Smooth muscle cell (in vitro differentiated cells): ENCODE results near the gene DOCK9. TPM values are rescaled to one million over a fixed set of nuclear protein-coding genes. Genes with fewer than 3 reads are reported as not detected.

Experiments used
- DNase-seq: peaks from one replicate; lab custom pipeline; 2025; ENCODE audit not compliant: unreplicated experiment; lab: John Stamatoyannopoulos, UW
- H2AFZ ChIP-seq: fragments of 200-600 bp; sonication (generic); 2 replicates; pipeline ENCODE4 v1.6.0; 2016; ENCODE audit warnings: antibody characterized with exemption, low read depth, mild to moderate bottlenecking
- H3F3A ChIP-seq: fragments of 200-600 bp; sonication (generic); 2 replicates; pipeline ENCODE4 v1.6.0; 2017; ENCODE audit warnings: antibody characterized with exemption, low read depth
- H3K27ac ChIP-seq: fragments of 200-600 bp; sonication (generic); 2 replicates; pipeline ENCODE4 v1.5.1; 2016; ENCODE audit warnings: low read depth, mild to moderate bottlenecking
- H3K27me3 ChIP-seq: fragments of 200-600 bp; sonication (generic); 2 replicates; pipeline ENCODE4 v1.6.1; 2016; ENCODE audit warnings: low read depth, mild to moderate bottlenecking
- H3K36me3 ChIP-seq: fragments of 200-600 bp; sonication (generic); 2 replicates; pipeline ENCODE4 v1.5.1; 2016; ENCODE audit warnings: low read depth
- H3K4me1 ChIP-seq: fragments of 200-600 bp; sonication (generic); 2 replicates; pipeline ENCODE4 v1.5.1; 2016; ENCODE audit warnings: low read depth
- H3K4me2 ChIP-seq: fragments of 200-600 bp; sonication (generic); 2 replicates; pipeline ENCODE4 v1.6.0; 2016; ENCODE audit warnings: mild to moderate bottlenecking
- H3K4me3 ChIP-seq: fragments of 200-600 bp; sonication (generic); 2 replicates; pipeline ENCODE4 v1.5.1; 2016; ENCODE audit warnings: mild to moderate bottlenecking
- H3K79me2 ChIP-seq: fragments of 200-600 bp; sonication (generic); 2 replicates; pipeline ENCODE4 v1.6.0; 2016; ENCODE audit warnings: low read depth, mild to moderate bottlenecking
- H3K9ac ChIP-seq: fragments of 200-600 bp; sonication (generic); 2 replicates; pipeline ENCODE4 v1.6.0; 2016; ENCODE audit warnings: low read depth
- H3K9me3 ChIP-seq: fragments of 200-600 bp; sonication (generic); replicated peaks from 2 replicates; pipeline ENCODE4 v1.5.1; 2016; ENCODE audit warnings: low read depth
- H4K20me1 ChIP-seq: fragments of 200-600 bp; sonication (generic); 2 replicates; pipeline ENCODE4 v1.6.0; 2016; ENCODE audit warnings: low read depth
- CTCF ChIP-seq: fragments of 200-600 bp; sonication (generic); IDR thresholded peaks from 2 replicates; pipeline ENCODE4 v1.5.1; 2017; ENCODE audit warnings: borderline replicate concordance, mild to moderate bottlenecking, antibody characterized with exemption; ENCODE audit not compliant: insufficient read depth, poor library complexity, severe bottlenecking
- WGBS: methylation state at CpG from one replicate; pipeline ENCODE4 v1.1.7; 2016; ENCODE audit warnings: low lambda C conversion rate; 5-methylcytosine and 5-hydroxymethylcytosine counted together
- polyA plus RNA-seq: library from polyadenylated mRNA; unstranded; fragments of >200 nt; fragmentation: Nextera tagmentation; extraction: Ambion mirVana; gene quantifications from 2 replicates; pipeline ENCODE4 v1.2.1, GENCODE V29; 2016
- total RNA-seq: library from RNA; depleted of rRNA; stranded (reverse); fragments of >200 nt; gene quantifications from 2 replicates; pipeline ENCODE4 v1.2.3, GENCODE V29; 2014

The DOCK9 gene
- total and polyA plus RNA-seq, 2 experiments from 2014 or later: 5.7 to 25.1 TPM

- H3K9me3 ChIP-seq: no peaks in the 10 kb centered on the region
- peak overlapping the region; percentile 5 for H3K4me2 ChIP-seq
- no peaks in the 10 kb centered on the region for H3K27me3 ChIP-seq
- H3K4me3 ChIP-seq: no peak overlapping the region
- H3K36me3 ChIP-seq: no peaks in the 10 kb centered on the region
- peak overlapping the region; percentile 0 for H3K27ac ChIP-seq
- no peaks in the 10 kb centered on the region for H3F3A ChIP-seq
- H2AFZ ChIP-seq: no peak overlapping the region
- DNase-seq: no peak
- WGBS: 32% methylated on average over 5 of the region's 5 CpGs
- no peak for TF ChIP-seq CTCF
- H3K79me2 ChIP-seq: no peaks in the 10 kb centered on the region
- no peaks in the 10 kb centered on the region for H4K20me1 ChIP-seq
- H3K4me1 ChIP-seq: no peaks in the 10 kb centered on the region
- no peak overlapping the region for H3K9ac ChIP-seq
Observed at GRCh38 chr13:98782654-98783053, 195.2 kb downstream of the DOCK9 start.

DNA sequence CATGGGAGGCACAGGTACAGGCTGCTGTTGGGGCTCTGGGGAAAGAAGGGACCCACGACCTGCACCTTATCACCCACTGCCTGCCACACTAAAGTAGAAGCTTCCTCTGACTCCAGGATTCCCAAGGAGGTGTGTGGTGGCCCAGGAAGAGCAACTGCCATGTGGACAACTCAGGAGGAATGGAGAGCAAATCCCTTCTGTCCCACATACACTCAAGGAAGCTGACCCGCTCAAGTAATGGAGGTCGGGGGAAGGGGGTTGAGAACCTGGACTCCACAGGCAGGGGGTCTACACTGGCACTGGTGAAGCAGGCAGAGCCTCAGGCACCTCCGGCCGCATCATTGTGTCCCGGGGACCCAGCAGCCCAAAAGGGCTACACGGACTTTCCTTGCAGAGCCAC is 196.0 kb downstream of the DOCK9 start:
- Histone ChIP-seq H3K4me3 (no peak overlapping the region), H2AFZ (no peak overlapping the region), H4K20me1 (no peaks in the 10 kb centered on the region), H3K9me3 (no peaks in the 10 kb centered on the region), H3K4me2 (no peak overlapping the region), H3K27me3 (no peaks in the 10 kb centered on the region), H3K79me2 (no peaks in the 10 kb centered on the region), H3K27ac (no peak overlapping the region), H3K36me3 (no peaks in the 10 kb centered on the region), H3K4me1 (no peaks in the 10 kb centered on the region), H3F3A (no peaks in the 10 kb centered on the region), H3K9ac (no peak overlapping the region)
- no peak for TF ChIP-seq CTCF
- WGBS: 93% methylated on average over 7 of the region's 7 CpGs
- no peak for DNase-seq

- Histone ChIP-seq H3K9me3 (no peaks in the 10 kb centered on the region), H3K4me1 (no peaks in the 10 kb centered on the region), H4K20me1 (no peaks in the 10 kb centered on the region), H3K4me3 (no peak overlapping the region), H3F3A (no peaks in the 10 kb centered on the region), H3K27me3 (no peaks in the 10 kb centered on the region), H2AFZ (no peak overlapping the region), H3K9ac (no peak overlapping the region), H3K79me2 (no peaks in the 10 kb centered on the region), H3K27ac (no peak overlapping the region), H3K36me3 (no peaks in the 10 kb centered on the region), H3K4me2 (no peak overlapping the region)
- 90% methylated on average over 11 of the region's 11 CpGs for WGBS
- no peak for TF ChIP-seq CTCF
- no peak for DNase-seq
Observed at GRCh38 chr13:98781470-98781869, 196.4 kb downstream of the DOCK9 start.

DNA sequence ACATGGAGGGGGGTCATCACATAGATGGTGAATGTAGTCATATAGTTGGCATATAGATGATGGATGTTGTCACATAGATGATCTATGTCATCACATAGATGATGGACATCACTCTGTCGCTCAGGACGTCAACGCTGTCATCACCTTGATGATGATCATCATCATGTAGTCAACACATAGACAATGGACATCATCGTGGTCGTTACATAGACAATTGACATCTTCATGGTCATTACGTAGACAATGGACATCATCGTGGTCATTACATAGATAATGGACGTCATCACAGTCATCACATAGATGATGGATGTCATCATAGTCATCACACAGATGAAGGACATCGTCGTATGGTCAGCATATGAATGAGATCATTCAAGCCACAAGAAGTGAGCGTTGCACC is 196.8 kb downstream of the DOCK9 start:
- Histone ChIP-seq H3K9me3 (no peaks in the 10 kb centered on the region), H3K36me3 (no peaks in the 10 kb centered on the region), H3K4me3 (no peak overlapping the region), H3K27ac (no peak overlapping the region), H3K4me2 (no peak overlapping the region), H3K27me3 (no peaks in the 10 kb centered on the region), H3K79me2 (no peaks in the 10 kb centered on the region), H3K9ac (no peak overlapping the region), H3F3A (no peaks in the 10 kb centered on the region), H4K20me1 (no peaks in the 10 kb centered on the region), H2AFZ (no peak overlapping the region), H3K4me1 (no peaks in the 10 kb centered on the region)
- TF ChIP-seq CTCF: no peak
- DNase-seq: no peak
- 91% methylated on average over 11 of the region's 11 CpGs for WGBS
